Peyer's patch (tissue), 4 donors: ENCODE measurements around the gene CAPN3. TPM values are rescaled to one million over a fixed set of nuclear protein-coding genes. Genes with fewer than 3 reads are reported as not detected.

ENCODE experiments used
- DNase-seq, 3 donors: peaks; one replicate each; pipeline ENCODE4 v3.0.0-alpha.2; 2017 to 2019
- H3K27ac ChIP-seq, 4 donors: fragments of 200-600 bp; sonication (generic); one replicate each; pipeline ENCODE4 v1.5.1; 2016 to 2019
- H3K27me3 ChIP-seq, 2 donors: fragments of 200-600 bp; sonication (generic); one replicate each; pipeline ENCODE4 v1.5.1; 2019
- H3K36me3 ChIP-seq, 3 donors: fragments of 200-600 bp; sonication (generic); one replicate each; pipeline ENCODE4 v1.5.1; 2016 to 2019
- H3K4me1 ChIP-seq, 4 donors: fragments of 200-600 bp; sonication (generic); one replicate each; pipeline ENCODE4 v1.5.1; 2016 to 2019
- H3K4me3 ChIP-seq, 4 donors: fragments of 200-600 bp; sonication (generic); 1 replicate in 3 of 4; 2 replicates in 1 of 4; pipeline ENCODE4 v1.5.1; 2016 to 2019; ENCODE audit warnings: mild to moderate bottlenecking in 1 of 4
- H3K9me3 ChIP-seq, 4 donors: fragments of 200-600 bp; sonication (generic); one replicate each; pipeline ENCODE4 v1.5.1; 2016 to 2019; ENCODE audit warnings: mild to moderate bottlenecking in 1 of 4
- CTCF ChIP-seq, 6 experiments: fragments of 450-650 bp in 4 of 6; fragments of 200-600 bp in 2 of 6; sonication (generic) in 1 of 6; IDR thresholded peaks; one replicate each; pipeline ENCODE4 v1.5.1; 2017 to 2019; ENCODE audit warnings: antibody characterized with exemption in 6 of 6, mild to moderate bottlenecking in 3 of 6, moderate library complexity in 1 of 6
- POLR2A ChIP-seq, 2 donors: fragments of 450-650 bp; IDR thresholded peaks; one replicate each; pipeline ENCODE4 v1.5.1; 2017; ENCODE audit warnings: antibody characterized with exemption in 2 of 2, mild to moderate bottlenecking in 2 of 2, moderate library complexity in 2 of 2
- total RNA-seq, 4 donors: library from RNA; depleted of rRNA; stranded (reverse); fragments of >200 nt; gene quantifications; one replicate each; pipeline ENCODE4 v1.1.0, GENCODE V29; 2016

The CAPN3 gene
- total RNA-seq, 4 donors from 2014 or later: 9.1 to 76.7 (median 17.7) TPM

- Histone ChIP-seq H3K27me3 (no peaks in the 10 kb centered on the region), H3K27ac (no peak overlapping the region), H3K9me3 (no peaks in the 10 kb centered on the region), H3K4me3 (no peak overlapping the region), H3K36me3 (peaks cover 0 to 14% (median 0%) of the 10 kb centered on the region in 3 donors), H3K4me1 (no peaks in the 10 kb centered on the region)
- peak in 1 of 3 donors; percentile 30 for DNase-seq
- TF ChIP-seq CTCF (IDR thresholded peaks at IDR 0.05): no peak
These were observed 48.9 kb downstream of the CAPN3 start for GRCh38 chr15:42408178-42408577.

GRCh38 chr15:42409011-42409410 lies 49.7 kb downstream of the CAPN3 start:
- DNase-seq: peak in 1 of 3 donors; percentile 28
- H3K27me3 ChIP-seq: no peaks in the 10 kb centered on the region
- no peaks in the 10 kb centered on the region for H3K4me1 ChIP-seq
- H3K36me3 ChIP-seq: peaks cover 0 to 18% (median 0%) of the 10 kb centered on the region in 3 donors
- no peaks in the 10 kb centered on the region for H3K9me3 ChIP-seq
- TF ChIP-seq CTCF (IDR thresholded peaks at IDR 0.05): no peak
- no peak overlapping the region for H3K27ac ChIP-seq
- no peak overlapping the region for H3K4me3 ChIP-seq

GRCh38 chr15:42411884-42412283 lies 52.6 kb downstream of the CAPN3 start:
- Histone ChIP-seq H3K9me3 (no peaks in the 10 kb centered on the region), H3K27me3 (no peaks in the 10 kb centered on the region), H3K4me3 (no peak overlapping the region), H3K36me3 (peaks cover 0 to 45% (median 0%) of the 10 kb centered on the region in 3 donors), H3K4me1 (no peaks in the 10 kb centered on the region), H3K27ac (no peak overlapping the region)
- no peak for TF ChIP-seq POLR2A (IDR thresholded peaks at IDR 0.05)
- no peak for TF ChIP-seq CTCF (IDR thresholded peaks at IDR 0.05)
- DNase-seq: peak in 1 of 3 donors; percentile 32

- no peaks in the 10 kb centered on the region for H3K9me3 ChIP-seq
- no peaks in the 10 kb centered on the region for H3K4me1 ChIP-seq
- H3K27me3 ChIP-seq: no peaks in the 10 kb centered on the region
- TF ChIP-seq CTCF (IDR thresholded peaks at IDR 0.05): no peak
- TF ChIP-seq POLR2A (IDR thresholded peaks at IDR 0.05): no peak
- DNase-seq: no peak
- no peak overlapping the region for H3K4me3 ChIP-seq
- no peak overlapping the region for H3K27ac ChIP-seq
- H3K36me3 ChIP-seq: peaks cover 0 to 61% (median 0%) of the 10 kb centered on the region in 3 donors
These were observed 54.6 kb downstream of the CAPN3 start for GRCh38 chr15:42413920-42414319.

GRCh38 chr15:42419369-42419768 lies 60.1 kb downstream of the CAPN3 start:
- Histone ChIP-seq H3K9me3 (no peaks in the 10 kb centered on the region), H3K27me3 (no peaks in the 10 kb centered on the region), H3K4me3 (no peak overlapping the region), H3K27ac (no peak overlapping the region), H3K4me1 (no peaks in the 10 kb centered on the region), H3K36me3 (peaks cover 0 to 96% (median 0%) of the 10 kb centered on the region in 3 donors)
- DNase-seq: no peak
- no peak for TF ChIP-seq POLR2A (IDR thresholded peaks at IDR 0.05)
- TF ChIP-seq CTCF (IDR thresholded peaks at IDR 0.05): no peak

- H3K4me1 ChIP-seq: no peaks in the 10 kb centered on the region
- no peak overlapping the region for H3K4me3 ChIP-seq
- H3K36me3 ChIP-seq: peaks cover 0 to 96% (median 0%) of the 10 kb centered on the region in 3 donors
- DNase-seq: no peak
- H3K27ac ChIP-seq: no peak overlapping the region
- no peaks in the 10 kb centered on the region for H3K27me3 ChIP-seq
- no peaks in the 10 kb centered on the region for H3K9me3 ChIP-seq
- TF ChIP-seq CTCF (IDR thresholded peaks at IDR 0.05): no peak
- no peak for TF ChIP-seq POLR2A (IDR thresholded peaks at IDR 0.05)
These were observed 62.1 kb downstream of the CAPN3 start for GRCh38 chr15:42421376-42421775.
